ENCODE data around the gene LRRC17.

Gene LRRC17, protein sequence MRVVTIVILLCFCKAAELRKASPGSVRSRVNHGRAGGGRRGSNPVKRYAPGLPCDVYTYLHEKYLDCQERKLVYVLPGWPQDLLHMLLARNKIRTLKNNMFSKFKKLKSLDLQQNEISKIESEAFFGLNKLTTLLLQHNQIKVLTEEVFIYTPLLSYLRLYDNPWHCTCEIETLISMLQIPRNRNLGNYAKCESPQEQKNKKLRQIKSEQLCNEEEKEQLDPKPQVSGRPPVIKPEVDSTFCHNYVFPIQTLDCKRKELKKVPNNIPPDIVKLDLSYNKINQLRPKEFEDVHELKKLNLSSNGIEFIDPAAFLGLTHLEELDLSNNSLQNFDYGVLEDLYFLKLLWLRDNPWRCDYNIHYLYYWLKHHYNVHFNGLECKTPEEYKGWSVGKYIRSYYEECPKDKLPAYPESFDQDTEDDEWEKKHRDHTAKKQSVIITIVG

DNA sequence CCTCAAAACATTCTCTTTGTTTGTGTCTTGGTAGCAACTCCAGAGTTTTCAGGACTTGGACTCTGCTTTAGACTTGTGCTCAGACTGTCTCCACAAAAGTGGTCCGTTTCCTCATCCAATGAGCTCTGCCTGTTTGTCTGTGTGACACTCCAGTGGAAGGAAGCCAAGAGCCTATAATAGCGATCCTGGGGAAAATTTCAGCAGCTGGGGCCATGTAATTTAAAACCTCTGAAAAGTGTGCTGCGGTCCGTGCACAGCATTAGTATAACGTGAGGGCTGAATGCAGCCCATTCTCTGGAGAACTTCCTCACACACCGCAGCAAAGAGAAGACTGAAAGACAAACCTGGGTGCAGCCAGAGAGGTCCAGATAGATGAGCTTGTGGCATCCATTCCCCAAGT is at the start of gene LRRC17:
Gene LRRC17 (plus strand): TSS at position 259 of the 400 bp plus-strand sequence. CDS start 20,914 bp downstream, outside the sequence.
- no peak for DNase-seq (ENCODE audit: low read depth, low spot score)

DNA sequence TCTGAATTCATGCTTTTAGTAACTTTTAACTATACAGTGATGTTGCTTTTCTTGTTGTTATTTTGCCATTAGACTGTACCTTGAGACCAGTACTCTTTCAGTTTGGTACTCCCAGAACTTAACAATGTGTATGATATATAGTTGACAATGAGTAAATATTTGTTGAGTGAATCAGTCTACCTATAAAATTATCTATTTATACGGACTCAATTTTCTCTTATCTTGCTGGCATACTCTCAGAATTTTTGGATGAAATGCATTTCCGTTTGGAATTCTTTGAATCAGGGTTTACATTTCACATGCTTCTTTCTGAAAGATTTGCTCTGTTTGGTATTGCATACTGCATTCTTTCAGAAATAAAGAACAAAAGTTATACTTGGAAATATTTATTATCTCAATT is 47.8 kb upstream of the LRRC17 start:
- no peak for DNase-seq (ENCODE audit: low read depth, low spot score)

DNA sequence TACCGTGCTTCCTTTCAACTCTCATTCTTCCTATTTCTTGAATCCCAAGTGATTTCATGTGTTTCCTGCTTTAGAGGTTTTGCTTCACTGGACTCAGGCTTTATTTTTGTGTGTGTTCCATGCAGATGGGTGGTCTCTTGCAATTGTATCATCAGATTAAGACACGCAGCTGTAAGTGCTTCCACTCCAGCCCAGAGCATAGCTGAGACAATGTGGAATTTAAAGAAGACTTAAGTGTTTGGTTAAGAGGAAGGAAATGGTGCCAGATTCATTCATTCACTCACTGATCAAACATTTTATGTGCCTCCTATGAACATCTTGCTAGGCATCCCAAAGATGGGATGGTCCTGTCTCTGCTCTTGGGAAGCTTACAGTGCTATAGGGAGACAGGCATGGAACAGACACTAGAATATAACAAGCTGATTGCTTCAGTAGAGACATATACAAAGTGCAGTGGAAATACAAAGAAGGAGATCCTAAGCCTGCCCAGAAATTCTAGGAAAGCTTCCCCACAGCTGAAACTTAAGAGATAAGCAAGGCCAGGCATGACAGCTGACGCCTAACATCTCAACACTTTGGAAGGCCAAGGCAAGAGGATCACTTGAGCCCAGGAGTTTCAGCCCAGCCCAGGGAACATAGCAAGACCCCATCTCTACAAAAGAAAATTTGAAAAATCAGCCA is 46.1 kb upstream of the LRRC17 start:
- no peak for DNase-seq (ENCODE audit: low read depth, low spot score)

DNA sequence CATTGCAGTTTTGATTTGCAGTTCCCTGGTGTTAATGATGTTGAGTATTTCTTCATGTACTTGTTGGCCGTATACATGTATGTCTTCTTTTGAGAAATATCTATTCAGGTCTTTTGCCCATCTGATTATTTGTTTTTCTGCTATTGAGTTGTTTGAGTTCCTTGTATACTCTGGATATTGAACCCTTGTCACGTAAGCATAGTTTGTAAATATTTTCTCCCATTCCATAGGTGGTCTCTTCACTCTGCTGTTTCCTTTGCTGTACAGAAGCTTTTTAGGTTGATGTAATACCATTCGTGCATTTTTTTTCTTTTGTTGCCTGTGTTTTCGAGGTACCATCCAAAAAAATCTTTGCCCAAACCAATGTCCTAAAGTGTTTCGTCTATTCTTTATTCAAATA is 43.6 kb upstream of the LRRC17 start:
- no peak for DNase-seq (ENCODE audit: low read depth, low spot score)

DNA sequence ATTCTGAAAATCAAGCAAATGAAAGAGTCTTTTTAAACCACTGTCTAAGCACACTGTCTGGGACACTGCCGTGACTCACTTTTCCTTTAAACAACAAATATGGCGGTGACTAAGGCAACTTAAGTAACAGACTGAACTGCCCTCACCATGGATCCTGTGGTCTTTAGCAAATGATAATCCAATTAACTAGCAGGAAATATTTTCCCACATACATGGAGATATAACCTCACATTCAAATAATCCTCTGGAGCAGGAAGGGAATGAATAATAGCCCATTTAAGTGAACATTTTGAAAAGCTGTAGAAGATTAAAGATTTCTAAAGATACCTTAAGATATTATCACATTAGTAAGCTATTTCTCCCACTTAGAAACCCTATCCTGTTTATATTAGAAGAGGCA is 40.3 kb upstream of the LRRC17 start:
- no peak for DNase-seq (ENCODE audit: low read depth, low spot score)

DNA sequence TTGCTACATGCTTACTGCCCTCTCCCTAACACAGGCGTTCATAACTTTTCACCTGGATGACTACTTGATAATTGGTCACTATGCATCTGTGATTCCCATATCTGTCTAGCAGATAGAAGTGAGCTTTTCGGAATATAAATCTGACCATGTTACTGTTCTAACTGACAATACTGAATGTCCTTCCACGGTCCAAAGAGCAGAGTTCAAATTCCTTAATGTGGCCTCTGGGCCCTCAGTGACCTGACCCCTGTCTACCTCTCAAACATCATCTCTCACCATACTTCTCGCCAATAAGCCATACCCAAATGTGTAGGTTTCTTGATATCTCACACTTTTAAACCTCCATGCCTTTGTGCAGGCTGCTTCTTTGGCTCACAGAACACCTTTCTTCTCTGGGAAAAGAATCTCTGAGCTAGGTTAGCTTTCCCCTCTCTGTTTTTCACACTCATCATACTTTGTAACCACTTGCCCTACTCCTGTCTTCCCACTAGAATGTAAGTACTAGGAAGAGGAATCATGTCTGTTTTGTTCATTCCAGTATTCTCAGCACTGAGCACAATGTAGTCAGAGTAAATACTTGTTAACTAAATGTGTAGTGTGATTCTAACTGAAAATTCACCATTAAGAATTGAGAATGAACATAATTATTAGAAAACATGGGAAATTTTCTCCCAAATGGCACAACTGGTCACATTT is 39.2 kb upstream of the LRRC17 start:
- DNase-seq (ENCODE audit: low read depth, low spot score), result no peak

DNA sequence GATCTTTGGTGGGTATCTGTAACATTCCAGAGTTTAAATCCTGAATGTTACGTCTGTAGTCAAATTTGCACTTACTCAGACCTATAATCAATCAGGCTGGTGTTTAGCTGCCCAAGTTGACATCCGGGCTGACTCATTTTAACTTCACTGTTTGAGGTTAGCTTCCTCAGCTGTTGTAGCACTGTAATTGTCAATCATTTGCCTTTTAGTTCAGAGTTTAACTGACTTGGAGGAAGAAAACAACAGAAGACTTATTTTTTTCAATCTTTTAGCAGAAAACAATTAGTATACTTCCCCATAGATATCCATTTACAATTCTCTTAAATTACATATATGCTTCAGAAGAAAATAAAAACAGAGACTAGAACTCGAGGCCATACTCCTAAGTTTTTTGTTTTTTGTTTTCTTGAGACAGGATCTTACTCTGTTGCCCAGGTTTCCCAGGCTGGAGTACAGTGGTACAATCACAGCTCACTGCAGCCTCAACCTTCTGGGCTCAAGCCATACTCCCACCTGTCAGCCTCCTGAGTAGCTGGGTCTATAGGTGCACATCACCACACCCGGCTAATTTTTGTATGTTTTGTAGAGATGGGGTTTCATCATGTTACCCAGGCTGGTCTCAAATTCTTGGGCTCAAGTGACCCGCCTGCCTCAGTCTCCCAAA is 38.5 kb upstream of the LRRC17 start:
- no peak for DNase-seq (ENCODE audit: low read depth, low spot score)

DNA sequence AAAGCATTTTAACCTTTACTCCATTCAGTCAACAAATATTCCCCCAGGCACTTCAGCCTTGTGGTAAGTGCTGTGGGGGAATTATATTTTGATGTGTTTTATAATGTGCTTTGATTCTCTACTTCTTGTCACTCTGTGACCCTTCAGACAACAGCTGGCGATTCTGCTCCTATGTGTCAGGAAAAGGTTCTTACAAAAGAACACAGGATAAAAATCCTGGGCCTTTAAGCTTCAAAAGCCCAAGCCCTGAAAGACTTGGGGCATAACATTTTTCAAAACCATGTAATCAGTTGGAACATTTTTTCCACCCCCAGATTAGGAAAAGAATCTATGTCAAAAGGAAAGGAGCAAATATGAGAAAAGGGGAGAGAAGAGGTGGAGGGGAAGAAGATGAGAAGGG is 37.8 kb upstream of the LRRC17 start:
- DNase-seq (ENCODE audit: low read depth, low spot score), result no peak

DNA sequence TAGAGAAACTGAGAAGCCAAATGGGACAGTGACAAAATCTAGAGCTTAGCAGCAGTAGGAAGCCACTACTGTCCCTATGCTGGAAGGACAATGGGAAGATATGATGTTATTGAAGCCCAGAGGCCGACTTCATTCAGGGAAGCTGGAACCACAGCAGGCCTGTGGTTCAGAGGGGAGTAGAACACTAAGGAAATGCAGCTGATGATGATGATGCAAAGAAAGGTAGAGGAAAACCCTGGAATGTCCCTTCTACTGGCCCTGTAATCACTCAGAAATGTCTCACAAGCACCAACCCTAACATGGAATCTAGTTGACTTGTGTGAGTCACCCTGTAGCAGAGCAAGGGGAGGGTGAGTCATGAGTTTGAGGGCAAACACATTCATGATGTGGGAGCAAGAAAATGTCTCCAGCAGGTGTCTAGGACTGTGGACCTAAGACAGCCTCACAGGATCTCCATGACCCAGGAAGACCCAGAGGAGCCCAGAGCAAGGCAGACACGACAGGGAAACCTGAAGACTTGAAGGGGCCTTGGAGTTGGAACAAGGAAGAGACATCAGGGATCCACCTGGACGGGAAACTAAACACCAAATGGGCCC is 37.0 kb upstream of the LRRC17 start:
- DNase-seq (ENCODE audit: low read depth, low spot score), result no peak

DNA sequence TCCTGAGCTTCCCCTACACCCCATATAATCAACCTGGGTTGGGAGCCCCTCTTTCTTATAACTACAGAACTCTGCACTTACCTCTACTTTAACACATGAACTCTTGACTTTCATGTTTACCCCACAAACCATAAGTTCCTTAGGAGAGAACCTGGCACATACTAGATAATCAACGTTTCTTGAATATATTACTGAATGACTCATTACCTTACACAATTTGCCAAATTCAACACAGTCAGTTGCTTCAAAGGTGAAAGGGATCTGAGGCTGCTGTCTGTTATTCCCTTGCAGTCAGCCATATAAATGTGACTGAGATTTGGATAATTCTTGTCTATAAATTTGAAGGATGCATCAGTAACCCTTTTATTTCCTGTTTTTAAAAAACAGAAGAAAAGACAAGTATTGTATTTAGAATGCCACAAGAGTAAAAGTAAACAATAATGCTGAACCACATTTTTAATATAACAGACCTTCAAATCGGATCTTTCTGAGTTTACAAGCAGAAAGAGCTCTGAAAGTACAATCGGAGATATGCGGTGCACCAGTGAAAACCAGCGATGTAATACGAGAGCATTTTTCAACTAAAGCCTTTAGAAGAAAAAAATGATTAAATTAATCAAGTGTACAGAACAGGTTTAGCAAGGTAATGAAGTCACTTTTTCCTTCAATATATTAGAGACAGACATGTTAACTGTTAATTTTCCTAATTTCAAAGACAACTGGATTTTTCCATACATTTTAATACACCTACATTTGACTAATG is 29.5 kb upstream of the LRRC17 start:
- DNase-seq (ENCODE audit: low read depth, low spot score), result no peak

DNA sequence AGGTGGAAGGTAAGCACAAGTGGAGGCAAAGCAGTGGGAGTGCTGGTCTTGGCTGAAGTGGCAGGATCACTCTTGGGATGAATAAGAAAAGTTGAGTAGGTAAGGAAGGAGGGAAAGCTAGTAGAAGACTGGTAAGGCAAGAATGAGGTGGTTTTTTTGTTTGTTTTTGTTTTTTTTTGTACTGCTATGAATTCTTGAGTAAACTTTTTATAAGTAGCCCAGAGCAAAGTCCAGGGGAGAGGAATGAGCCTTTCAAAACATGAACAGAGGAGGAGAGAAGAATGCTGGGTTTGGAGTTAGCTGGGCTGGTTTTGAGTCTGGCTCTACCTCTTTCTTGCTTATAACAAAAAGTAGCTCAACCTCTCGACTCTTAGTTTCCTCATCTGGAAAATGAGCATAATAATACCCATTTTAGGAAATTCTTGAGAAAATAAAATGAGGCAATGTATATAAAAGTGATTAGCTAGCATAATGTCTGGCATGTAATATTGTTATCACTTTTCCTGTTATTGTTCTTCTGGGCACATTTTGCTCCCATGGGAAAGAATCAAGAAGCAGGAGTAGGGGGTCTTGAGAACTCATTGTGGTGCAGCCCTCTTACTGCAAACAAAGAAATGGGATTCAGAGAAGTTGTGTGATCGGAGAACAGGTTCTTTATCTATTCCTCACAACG is 24.1 kb upstream of the LRRC17 start:
- DNase-seq (ENCODE audit: low read depth, low spot score), result no peak

DNA sequence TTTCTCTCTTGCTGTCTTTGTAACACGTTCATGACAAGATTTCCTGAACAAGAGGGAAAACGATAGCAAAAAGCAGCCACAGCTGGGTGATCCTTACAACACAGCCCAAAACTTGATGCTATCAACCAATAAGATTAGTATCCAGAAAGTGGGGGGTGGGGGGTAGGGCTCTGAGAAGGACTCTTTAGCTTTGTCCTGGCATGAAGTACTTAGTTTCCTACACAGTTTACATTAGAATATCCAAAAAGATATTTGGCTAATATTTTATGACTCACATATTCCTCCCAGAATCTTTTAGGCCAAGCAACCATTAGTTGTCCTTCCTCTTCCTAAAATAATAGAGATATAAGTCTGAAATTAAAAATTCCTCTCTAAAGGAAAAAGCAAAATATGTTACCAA is 22.9 kb upstream of the LRRC17 start:
- no peak for DNase-seq (ENCODE audit: low read depth, low spot score)

DNA sequence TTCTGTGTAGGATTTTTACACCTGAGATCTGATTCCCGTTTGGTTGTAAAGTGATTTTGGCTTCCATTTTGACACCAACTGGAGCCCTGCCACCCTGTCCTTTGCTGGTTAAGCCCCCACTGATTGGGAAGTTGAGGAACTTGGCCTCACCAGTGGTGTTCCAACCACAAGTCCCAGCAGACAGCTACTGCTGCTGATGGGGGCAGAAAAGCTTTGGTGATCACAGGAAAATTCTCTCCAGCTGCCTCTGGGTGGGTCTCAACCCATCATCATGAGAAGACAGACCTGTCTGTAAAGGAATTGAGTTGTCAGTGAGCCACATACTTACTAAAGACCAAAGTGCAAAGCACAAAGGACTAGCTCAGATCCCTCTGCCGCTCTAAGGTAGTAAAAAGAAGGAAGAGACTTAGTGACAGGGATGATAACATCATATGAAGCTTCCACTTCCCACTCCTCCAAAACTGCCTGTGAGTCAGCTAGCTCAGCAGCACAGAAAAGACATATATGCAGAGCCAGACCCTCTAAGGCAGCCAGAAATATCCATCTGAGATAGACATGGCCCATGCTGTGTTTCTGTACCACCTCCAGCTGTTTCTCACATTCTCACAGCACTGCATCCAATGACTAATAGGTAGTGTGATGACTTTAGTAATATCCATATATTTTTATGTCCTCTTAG is 22.4 kb upstream of the LRRC17 start:
- no peak for DNase-seq (ENCODE audit: low read depth, low spot score)

DNA sequence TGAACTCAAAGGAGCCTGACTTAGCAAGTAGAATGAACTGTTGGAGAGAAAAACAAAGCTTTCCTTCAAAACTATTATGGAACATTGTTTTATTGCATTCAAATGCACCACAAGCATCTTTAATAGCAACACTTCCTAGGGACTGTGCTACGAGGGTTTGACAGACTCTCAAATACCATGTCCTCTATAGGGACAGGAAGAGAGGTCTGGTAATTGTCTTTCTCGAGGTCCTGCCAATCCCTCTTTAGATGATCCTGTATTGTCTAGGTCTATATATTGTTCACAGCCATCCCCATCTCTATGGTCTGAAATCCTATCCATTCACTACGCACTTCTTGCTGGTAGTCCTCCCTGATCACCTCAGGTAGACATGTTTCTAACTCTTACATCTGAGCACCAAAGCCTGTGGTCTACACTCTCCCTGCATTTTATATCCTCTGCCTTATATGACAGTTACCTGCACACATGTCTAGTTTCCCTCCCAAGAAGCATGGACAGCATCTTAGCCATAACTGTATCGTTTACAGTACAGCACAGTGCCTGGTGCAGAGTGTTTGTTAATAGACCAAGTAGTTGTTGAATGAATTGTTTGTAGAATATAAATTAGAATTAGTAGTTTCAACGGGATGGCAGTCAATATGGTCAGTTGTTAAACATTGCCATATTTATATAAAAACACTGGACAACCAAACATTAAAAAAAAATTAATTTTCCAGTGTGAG is 21.7 kb upstream of the LRRC17 start:
- no peak for DNase-seq (ENCODE audit: low read depth, low spot score)

DNA sequence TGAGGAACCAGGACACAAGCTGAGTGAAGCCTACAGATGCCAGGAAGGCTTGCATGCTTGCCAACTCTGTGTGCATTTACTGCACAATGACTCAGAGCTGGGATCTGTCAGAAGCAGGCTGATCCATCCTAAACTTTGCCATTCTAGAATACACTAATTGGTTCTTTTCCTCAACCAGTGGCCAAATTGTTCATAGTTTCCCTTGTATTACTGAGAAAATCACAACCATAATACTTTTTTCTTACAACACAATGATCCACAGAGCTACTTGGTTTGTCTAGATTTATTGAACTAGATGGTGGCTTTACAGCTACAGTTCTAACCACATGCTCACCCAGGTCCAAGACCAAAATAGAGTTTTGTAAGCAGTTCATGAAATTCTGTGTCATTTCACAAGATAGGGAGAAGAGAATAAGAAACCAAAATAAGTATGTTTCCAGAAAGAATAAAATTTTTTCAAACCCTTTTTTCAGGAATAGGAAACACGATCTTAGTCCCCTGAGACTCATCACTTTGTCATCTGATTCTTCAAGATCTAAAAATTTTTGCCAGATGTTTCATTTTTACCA is 21.0 kb upstream of the LRRC17 start:
- DNase-seq (ENCODE audit: low read depth, low spot score), result no peak

DNA sequence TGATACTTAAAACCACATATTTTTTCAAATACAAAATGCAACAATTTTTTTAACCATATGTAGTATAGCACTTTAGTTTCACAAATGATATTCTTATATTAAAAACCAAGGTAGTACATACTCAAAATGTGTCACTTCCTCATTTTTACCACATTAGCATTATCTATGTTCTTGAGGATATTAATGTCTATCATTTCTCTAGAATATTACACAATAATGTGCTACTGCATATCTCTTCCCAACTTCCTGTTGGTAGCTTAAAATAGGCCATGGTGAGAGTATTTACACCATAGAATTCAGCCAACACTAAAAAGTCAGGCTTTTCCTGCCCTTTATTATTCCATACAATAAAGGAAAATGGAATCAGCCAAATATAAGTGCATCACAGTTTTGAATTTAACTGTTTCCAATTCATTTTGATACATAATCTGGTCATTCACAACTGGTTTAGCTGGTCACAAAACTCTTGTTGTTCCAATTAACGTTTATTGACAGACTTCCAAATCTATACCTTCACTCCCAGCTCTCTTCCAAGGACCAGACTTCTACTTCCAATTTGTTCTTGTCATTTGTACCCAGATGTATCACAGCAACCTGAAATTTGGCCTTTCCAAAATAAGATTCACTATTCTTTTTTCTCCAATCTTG is 20.0 kb upstream of the LRRC17 start:
- no peak for DNase-seq (ENCODE audit: low read depth, low spot score)

DNA sequence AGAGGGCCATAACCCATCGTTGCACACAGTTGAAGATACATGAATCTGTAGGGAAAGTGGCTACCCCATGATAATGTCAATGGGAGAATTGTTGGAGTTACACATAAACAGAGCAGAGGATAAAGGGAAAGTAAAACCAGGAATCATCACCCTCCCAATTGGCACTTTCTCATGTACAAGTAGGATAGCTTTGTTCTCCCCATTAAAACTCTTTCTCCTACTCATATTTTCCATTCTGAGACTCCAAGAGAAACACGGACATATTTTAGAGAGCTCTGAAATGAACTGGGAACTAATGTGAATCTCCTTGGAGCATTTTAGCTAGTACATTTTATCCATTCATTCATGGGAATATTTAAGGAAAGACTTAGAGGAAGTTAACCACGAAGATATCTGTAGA is 17.2 kb upstream of the LRRC17 start:
- DNase-seq (ENCODE audit: low read depth, low spot score), result no peak

DNA sequence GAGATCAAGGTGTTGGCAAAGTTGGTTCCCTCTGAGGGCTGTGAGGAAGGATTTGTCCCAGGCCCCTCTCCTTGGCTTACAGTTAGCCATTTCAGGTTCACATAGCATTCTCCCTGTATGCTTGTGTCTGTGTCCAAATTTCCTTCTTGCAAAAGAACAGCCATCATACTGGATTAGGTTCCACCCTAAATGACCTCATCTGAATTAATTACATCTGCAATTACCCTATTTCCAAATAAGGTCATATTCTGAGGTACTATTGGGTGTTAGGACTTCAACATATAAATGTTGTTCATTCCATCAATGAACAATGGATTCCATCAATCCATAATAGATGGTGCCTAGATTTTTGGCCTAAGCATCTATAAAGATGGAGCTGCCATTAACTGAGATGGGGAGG is 16.2 kb upstream of the LRRC17 start:
- DNase-seq (ENCODE audit: low read depth, low spot score), result no peak

All from iPS DF 19.7 (cell line).